GM20431 (cell line): Measurements from ENCODE around the gene MFSD2A.
"Not testable (repeated sequence)": the region's sequence is repeated elsewhere in the genome, so short reads cannot be mapped to it uniquely, and the experiment has no call there.

Experiments
- in situ Hi-C: fragments of 300-500 bp; cut with MseI, MboI; formaldehyde crosslinking; loops from one replicate; pipeline ENCODE4 v1.15.0; 2020; ENCODE audit warnings: low sequenced_read_pairs; ENCODE audit not compliant: unreplicated experiment

Gene MFSD2A

DNA sequence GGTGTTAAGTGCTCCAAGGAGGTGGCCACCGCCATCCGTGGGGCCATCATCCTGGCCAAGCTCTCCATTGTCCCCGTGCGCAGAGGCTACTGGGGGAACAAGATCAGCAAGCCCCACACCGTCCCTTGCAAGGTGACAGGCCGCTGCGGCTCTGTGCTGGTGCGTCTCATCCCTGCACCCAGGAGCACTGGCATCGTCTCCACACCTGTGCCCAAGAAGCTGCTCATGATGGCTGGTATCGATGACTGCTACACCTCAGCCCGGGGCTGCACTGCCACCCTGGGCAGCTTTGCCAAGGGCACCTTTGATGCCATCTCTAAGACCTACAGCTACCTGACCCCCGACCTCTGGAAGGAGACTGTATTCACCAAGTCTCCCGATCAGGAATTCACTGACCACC, 8.0 kb downstream of the MFSD2A start:
- in situ Hi-C loops = loop anchor here (10.0 kb wide), 1 partner anchor 148 kb away; no protein-coding TSS in a partner anchor

DNA sequence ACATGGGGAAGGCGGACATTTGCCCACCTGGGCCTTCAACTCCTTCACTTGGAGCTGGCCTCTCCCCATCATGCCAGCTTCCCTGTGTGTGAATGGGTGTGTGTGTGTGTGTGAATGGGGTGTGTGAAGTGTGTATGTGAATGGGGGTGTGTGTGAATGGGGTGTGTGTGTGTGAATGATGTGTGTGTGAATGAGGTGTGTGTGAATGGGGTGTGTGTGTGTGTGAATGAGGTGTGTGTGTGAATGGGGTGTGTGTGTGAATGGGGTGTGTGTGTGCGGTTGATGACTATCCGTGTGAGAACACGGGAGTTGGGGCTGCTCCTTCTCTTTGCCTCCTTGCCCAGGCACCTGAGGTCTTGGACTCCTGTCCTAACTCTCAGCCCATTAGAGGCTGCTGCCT, 9.6 kb downstream of the MFSD2A start:
- in situ Hi-C loops = loop anchor here (10.0 kb wide), 1 partner anchor 150 kb away; no protein-coding TSS in a partner anchor

- in situ Hi-C loops = loop anchor here (10.0 kb wide), 1 partner anchor 150 kb away; no protein-coding TSS in a partner anchor
These were observed 10.1 kb downstream of the MFSD2A start for GRCh38 chr1:39965044-39965443.

GRCh38 chr1:39969048-39969447, 14.1 kb downstream of the MFSD2A start:
- in situ Hi-C loops = loop anchor here (10.0 kb wide), 1 partner anchor 154 kb away; no protein-coding TSS in a partner anchor

- in situ Hi-C loops = loop anchor here (10.0 kb wide), 1 partner anchor 155 kb away; no protein-coding TSS in a partner anchor
These were observed 14.8 kb downstream of the MFSD2A start for GRCh38 chr1:39969531-39970270.

DNA sequence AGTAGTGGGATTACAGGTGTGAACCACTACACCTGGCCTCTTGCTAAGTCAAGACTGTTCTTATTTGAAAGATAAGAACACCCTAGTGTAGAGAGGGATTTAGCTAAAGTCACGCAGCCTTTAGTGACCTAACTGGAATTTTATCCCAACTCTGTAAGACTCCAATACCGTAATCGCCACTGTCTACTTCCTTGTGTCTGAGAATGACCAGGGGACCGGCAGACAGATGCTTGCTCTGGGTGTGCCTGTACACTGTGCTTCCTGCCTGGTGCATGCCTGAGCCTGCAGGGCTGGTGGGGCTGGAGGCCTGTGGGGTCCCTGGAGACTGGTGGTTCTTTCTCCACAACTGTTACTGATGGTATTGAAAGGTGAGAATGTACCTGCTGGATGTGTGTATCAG, 15.3 kb downstream of the MFSD2A start:
- in situ Hi-C loops = no loop called here

- in situ Hi-C loops = no loop called here
These were observed 16.2 kb downstream of the MFSD2A start for GRCh38 chr1:39971138-39971537.

DNA sequence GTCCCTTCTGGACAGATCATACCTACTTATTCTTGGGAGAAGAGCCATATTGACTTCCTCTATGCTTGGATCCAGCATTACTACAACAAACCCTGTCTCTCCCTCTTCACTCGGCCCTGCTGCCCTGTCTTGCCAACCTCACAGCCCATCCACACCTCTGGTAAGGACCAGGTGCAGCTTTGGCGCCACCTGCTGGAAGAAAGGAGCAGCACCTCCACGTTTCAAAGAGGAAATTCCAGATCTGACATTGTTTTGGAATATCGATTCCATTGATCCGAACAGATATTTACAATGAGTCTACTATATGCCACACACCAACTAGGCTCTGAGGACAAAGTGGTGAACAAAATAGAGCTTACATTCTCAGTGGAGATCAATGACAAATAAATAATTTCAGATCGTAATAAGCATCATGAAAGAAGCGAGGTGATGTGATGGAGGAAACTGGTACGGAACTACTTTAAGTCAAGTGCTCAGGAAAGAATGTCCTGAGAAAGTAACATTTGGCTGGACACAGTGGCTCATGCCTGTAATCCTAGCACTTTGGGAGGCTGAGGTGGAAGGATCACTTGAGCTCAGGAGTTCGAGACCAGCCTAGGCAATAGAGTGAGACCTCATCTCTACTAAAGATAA, 18.7 kb downstream of the MFSD2A start:
- in situ Hi-C loops = no loop called here

DNA sequence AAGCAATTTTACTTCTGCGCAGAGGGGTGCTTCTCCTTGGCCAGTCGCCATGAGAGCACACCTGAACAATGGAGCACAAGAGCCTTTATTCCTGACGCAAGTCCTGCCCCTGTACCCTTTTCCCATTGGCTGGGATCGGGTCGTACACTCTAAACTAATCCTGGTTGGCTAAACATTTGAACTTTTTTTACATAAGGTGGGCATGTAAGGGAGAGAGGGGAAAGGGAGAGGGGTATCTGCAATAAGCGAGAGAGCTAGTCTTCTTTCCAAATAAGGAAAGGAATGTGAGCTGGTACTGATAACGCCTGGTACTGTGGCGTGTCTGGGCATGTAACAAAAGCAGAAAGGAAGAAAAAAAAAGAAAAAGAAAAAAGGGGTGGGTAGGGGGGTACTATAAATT, 21.8 kb downstream of the MFSD2A start:
- in situ Hi-C loops = no loop called here

GRCh38 chr1:39977202-39977601, 22.3 kb downstream of the MFSD2A start:
- in situ Hi-C loops = no loop called here

DNA sequence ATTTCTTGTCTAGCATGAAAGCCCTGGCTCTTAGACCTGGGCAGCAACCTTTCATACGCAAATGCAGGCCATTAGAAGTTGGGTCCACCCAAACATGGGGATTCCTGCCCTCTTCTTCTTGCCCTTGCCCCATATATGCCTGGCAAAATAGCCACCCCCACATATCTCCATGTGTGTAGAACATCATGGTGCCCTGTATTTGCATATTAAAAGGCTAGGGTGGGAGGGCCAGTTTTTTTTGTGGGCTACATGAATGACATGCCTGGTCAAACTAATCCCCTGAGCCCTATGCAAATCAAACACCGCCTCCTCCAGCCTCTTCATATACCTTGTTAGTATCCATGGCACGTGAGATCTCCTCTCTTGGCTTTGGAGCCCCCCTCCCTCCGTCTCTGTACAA, 24.7 kb downstream of the MFSD2A start:
- in situ Hi-C loops = no loop called here

- in situ Hi-C loops = no loop called here
These were observed 25.8 kb downstream of the MFSD2A start for GRCh38 chr1:39980555-39981313.

DNA sequence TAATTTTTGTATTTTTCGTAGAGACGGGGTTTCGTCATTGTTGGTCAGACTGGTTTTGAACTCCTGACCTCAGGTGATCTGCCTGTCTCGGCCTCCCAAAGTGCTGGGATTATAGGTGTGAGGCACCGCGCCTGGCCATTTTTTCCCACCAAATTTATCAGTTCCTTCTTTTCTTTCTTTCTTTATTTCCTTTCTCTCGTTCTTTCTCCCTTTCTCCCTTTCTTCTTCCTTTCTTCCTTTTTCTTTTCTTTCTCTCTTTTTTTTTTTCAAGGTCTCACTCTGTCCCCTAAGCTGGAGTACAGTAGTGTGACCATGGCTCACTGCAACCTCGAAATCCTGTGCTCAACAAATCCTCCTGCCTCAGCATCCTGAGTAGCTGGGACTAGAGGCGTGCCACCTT, 26.4 kb downstream of the MFSD2A start:
- in situ Hi-C loops = no loop called here

GRCh38 chr1:39981945-39982344, 27.0 kb downstream of the MFSD2A start:
- in situ Hi-C loops = no loop called here

DNA sequence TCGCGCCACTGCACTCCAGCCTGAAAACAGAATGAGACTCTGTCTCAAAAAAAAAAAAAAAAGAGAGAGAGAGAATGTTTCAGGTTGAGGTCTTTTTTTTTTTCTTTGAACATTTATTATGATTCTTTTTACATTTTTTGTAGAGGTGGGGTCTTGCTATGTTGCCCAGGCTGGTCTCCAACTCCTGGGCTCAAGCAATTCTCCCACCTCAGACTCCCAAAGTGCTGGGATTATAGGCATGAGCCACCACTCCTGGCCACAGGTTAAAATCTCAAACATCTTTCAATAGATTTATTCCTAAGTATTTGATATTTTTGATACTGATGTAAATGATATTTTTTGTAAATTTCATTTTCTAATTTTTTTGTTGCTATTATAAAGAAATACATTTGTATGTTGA, 29.5 kb downstream of the MFSD2A start:
- in situ Hi-C loops = not testable (repeated sequence)

- in situ Hi-C loops = no loop called here
These were observed 30.0 kb downstream of the MFSD2A start for GRCh38 chr1:39984951-39985350.

- in situ Hi-C loops = no loop called here
These were observed 32.9 kb downstream of the MFSD2A start for GRCh38 chr1:39987869-39988268.

GRCh38 chr1:39988618-39989343, 33.8 kb downstream of the MFSD2A start:
- in situ Hi-C loops = no loop called here

GRCh38 chr1:39990428-39990827, 35.5 kb downstream of the MFSD2A start:
- in situ Hi-C loops = no loop called here

DNA sequence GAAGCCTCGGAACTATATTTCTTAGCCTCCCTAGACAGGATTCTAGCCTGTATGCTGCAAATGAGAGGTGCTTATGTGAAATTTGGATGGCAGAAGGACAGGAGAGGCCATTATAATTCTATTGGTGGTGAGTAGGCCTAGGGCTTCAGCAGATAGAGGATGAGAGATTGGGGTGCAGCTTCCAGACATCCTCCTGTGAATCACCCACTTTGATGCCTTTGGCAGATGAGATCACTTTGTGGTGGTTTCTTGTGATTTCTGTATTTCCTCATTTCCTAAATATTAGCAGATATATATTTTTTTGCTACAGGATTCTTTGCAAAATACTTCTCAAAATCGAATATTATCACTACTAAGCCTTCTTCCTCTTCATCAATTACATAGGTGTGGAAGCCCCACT, 37.3 kb downstream of the MFSD2A start:
- in situ Hi-C loops = no loop called here
